ENCODE measurements around the gene METTL25B. TPM values are rescaled to one million over a fixed set of nuclear protein-coding genes. Genes with fewer than 3 reads are reported as not detected.

METTL25B gene
- total and polyA plus RNA-seq, 2 of the 4 experiments (the other 2 are of a cell fraction), result 2.3 to 10.1 TPM

- Histone ChIP-seq H4K8ac (ENCODE audit: low read depth in 2 of 2, low read length in 2 of 2) (no peak overlapping the region), H3K27ac (ENCODE audit: insufficient read depth, low read length) (no peak overlapping the region), H2AK9ac (replicated peaks; ENCODE audit: low read depth, low read length, poor library complexity) (no peak overlapping the region), H3K9ac (ENCODE audit: low read depth, low read length) (no peak overlapping the region), H2AK5ac (ENCODE audit: low read depth, low read length) (no peak overlapping the region), H3K9me1 (ENCODE audit: insufficient read depth, low read length) (0 out of 2 replicates have a peak, but pooled peaks cover 3% of the 10 kb centered on the region), H2BK120ac (ENCODE audit: low read depth, low read length) (no peak overlapping the region), H2BK15ac (ENCODE audit: low read depth, low read length) (no peak overlapping the region), H4K5ac (ENCODE audit: low read depth, low read length) (no peak overlapping the region), H3K36me3 (ENCODE audit: control insufficient read depth, insufficient read depth, low read length) (no peaks in the 10 kb centered on the region), H3K9me3 (ENCODE audit: control insufficient read depth, insufficient read depth, low read length) (no peaks in the 10 kb centered on the region), H3K18ac (ENCODE audit: low read depth, low read length) (no peak overlapping the region), H2AFZ (replicated peaks; ENCODE audit: low read length, poor library complexity) (no peak overlapping the region), H3K23ac (ENCODE audit: low read depth, low read length) (no peak overlapping the region), H3K27me3 (ENCODE audit: control insufficient read depth, insufficient read depth, low read length) (no peaks in the 10 kb centered on the region), H3K4ac (ENCODE audit: low read depth, low read length) (no peak overlapping the region), H4K91ac (ENCODE audit: insufficient read depth, low read depth, low read length) (no peak overlapping the region), H3K4me1 (ENCODE audit: control insufficient read depth, insufficient read depth, low read length) (peaks cover 4% of the 10 kb centered on the region), H3K14ac (replicated peaks; ENCODE audit: low read depth, low read length) (no peak overlapping the region), H2BK5ac (ENCODE audit: low read depth, low read length, poor library complexity, severe bottlenecking) (no peak overlapping the region), H3K4me3 (ENCODE audit: insufficient read depth, low read depth, low read length) (no peak overlapping the region), H3K56ac (ENCODE audit: extremely low read depth, insufficient read depth, low read length) (no peak overlapping the region), H3K79me1 (ENCODE audit: low read depth in 1 of 2, low read length in 2 of 2) (peaks cover 10 to 20% of the 10 kb centered on the region in 2 experiments), H4K20me1 (ENCODE audit: insufficient read depth, low read length) (no peaks in the 10 kb centered on the region), H3K4me2 (ENCODE audit: low read depth, low read length) (no peak overlapping the region), H2BK20ac (ENCODE audit: low read depth, low read length) (no peak overlapping the region)
- TF ChIP-seq MAFK (IDR thresholded peaks at IDR 0.05; ENCODE audit: low read depth, low read length) (no peak), MXI1 (IDR thresholded peaks at IDR 0.05; ENCODE audit: borderline replicate concordance, low read depth, low read length) (no peak), USF2 (IDR thresholded peaks at IDR 0.05; ENCODE audit: low read depth, low read length) (no peak), RCOR1 (IDR thresholded peaks at IDR 0.05; ENCODE audit: insufficient replicate concordance, low read length) (no peak), ELK1 (IDR thresholded peaks at IDR 0.05; ENCODE audit: borderline replicate concordance, low read depth, low read length) (no peak), RFX5 (IDR thresholded peaks at IDR 0.05; ENCODE audit: low read depth, low read length) (no peak), CEBPB (IDR thresholded peaks at IDR 0.05; ENCODE audit: low read depth, low read length) (no peak), SMC3 (IDR thresholded peaks at IDR 0.05; ENCODE audit: low read depth, low read length) (no peak), BHLHE40 (IDR thresholded peaks at IDR 0.05; ENCODE audit: low read depth, low read length) (no peak)
- CTCF ChIA-PET, result interaction anchor here (1.0 kb wide), 1 partner anchor 30 kb away, joined by 3 read pairs; no protein-coding TSS in a partner anchor
- ATAC-seq (ENCODE audit: low read depth) (no peak), DNase-seq (no peak)
- no TSS peak for BruUV-seq (replicated peaks)
- intact Hi-C loops (cut with micrococcal nuclease), result no loop called here
- POLR2A ChIA-PET (ENCODE audit: unreplicated experiment), result no interaction called here
- in situ Hi-C loops (cut with MboI; ENCODE audit: low sequenced_read_pairs), result no loop called here
- dilution Hi-C loops (cut with HindIII; ENCODE audit: low sequenced_read_pairs, unreplicated experiment), result no loop called here
- WGBS, 2 experiments (ENCODE audit: extremely low coverage in 2 of 2, insufficient read length in 1 of 2), result no CpG with 5 or more reads among the region's 1 CpG
Observed at GRCh38 chr1:156756355-156756754, 28.1 kb downstream of the METTL25B start.

Data from IMR-90 (cell line).